ENCODE data around the gene ATXN1L. TPM values are rescaled to one million over a fixed set of nuclear protein-coding genes. Genes with fewer than 3 reads are reported as not detected.

The ATXN1L gene
- total RNA-seq, 4 donors from 2014 or later: 26.5 to 43.3 (median 37.2) TPM

DNA sequence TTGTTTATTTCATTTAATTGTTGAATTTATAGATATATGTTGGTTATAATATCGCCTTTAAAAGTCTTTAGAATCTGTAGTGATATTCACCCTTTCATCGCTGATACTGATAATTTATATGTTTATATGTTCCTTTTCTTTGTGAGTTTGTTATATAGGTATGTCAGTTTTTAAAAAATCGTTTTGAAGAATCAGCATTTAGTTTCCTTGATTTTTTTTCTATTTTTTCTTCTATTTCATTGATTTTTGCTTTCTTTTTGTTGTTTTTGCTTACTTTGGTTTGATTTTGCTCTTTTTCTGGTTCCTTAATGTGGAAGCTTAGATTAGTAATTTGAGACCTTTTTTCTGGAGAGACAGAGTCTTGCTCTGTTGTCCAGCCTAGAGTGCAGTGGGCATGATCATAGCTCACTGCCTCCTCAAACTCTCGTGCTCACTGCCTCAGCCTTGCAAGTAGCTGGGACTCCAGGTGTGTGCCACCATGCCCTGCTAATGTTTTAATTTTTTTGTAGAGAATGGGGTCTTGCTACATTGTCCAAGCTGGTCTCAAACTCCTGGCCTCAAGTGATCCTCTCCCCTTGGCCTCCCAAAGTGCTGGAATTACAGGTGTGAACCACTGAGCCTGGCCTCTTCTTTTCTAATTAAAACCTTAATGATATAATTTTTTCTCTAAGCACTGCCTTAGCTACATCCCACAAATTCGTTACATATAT is 57.0 kb downstream of the ATXN1L start:
- TF ChIP-seq, protein P1, sequence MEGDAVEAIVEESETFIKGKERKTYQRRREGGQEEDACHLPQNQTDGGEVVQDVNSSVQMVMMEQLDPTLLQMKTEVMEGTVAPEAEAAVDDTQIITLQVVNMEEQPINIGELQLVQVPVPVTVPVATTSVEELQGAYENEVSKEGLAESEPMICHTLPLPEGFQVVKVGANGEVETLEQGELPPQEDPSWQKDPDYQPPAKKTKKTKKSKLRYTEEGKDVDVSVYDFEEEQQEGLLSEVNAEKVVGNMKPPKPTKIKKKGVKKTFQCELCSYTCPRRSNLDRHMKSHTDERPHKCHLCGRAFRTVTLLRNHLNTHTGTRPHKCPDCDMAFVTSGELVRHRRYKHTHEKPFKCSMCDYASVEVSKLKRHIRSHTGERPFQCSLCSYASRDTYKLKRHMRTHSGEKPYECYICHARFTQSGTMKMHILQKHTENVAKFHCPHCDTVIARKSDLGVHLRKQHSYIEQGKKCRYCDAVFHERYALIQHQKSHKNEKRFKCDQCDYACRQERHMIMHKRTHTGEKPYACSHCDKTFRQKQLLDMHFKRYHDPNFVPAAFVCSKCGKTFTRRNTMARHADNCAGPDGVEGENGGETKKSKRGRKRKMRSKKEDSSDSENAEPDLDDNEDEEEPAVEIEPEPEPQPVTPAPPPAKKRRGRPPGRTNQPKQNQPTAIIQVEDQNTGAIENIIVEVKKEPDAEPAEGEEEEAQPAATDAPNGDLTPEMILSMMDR (IDR thresholded peaks at IDR 0.05; ENCODE audit: low read depth): no peak

DNA sequence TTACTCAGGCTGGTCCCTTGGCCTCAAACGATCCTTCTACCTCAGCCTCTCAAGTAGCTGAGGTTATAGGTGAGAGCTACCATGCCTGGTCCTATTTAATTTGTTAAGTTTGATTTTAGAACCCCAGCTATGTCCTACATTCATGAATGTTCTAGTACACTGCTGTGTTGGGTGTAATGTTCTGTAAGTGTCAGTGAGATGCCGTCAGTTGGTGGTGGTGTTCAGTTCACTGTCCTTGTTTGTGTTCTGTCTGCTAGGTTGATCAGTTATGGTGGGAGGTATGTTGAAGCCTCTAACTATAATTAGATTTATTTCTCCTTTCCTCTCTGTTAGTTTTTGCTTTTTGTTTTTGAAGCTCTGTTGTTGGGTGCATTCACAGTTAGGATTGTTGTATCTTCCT is 57.8 kb downstream of the ATXN1L start:
- TF ChIP-seq, protein P1 (IDR thresholded peaks at IDR 0.05; ENCODE audit: low read depth): no peak

DNA sequence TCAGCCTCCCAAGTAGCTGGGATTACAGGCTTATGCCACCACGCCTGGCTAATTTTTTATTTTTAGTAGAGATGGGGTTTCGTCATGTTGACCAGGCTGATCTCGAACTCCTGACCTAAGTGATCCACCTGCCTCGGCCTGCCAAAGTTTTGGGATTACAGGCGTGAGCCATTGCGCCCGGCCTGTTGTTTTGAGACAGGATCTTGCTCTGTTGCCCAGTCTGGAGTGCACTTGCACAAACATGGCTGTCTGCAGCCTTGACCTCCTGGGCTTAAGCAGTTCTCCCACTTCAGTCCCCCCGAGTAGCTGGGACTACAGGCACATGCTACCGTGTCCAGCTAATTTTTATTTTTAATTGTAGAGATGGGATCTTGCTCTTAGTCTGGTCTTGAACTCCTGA is 58.5 kb downstream of the ATXN1L start:
- TF ChIP-seq, protein P1 (IDR thresholded peaks at IDR 0.05; ENCODE audit: low read depth): no peak

Other genes with a start within 250 kb of the ATXN1L start
- gene MARVELD3, start 219.8 kb upstream of the ATXN1L start, total RNA-seq: not detected
- gene PHLPP2, start 121.3 kb upstream of the ATXN1L start, total RNA-seq: 10 to 100 TPM in 2 of 4 donors, 1 to 10 TPM in 2; 9.0 to 12.1 (median 10.4) TPM
- gene AP1G1, start 37.1 kb upstream of the ATXN1L start, total RNA-seq: 100 to 1,000 TPM in 1 of 4 donors, 10 to 100 TPM in 3; 69.0 to 114 (median 81.2) TPM
- 1 to 10 TPM; 3.4 to 6.3 (median 4.3) TPM for gene ZNF821, start 38.2 kb downstream of the ATXN1L start, total RNA-seq
- 100 to 1,000 TPM; 186 to 219 (median 195) TPM for gene IST1, start 49.6 kb downstream of the ATXN1L start, total RNA-seq
- under 1 TPM; 0.19 to 0.85 (median 0.66) TPM for gene PKD1L3, start 154.4 kb downstream of the ATXN1L start, total RNA-seq
- 10 to 100 TPM in 1 of 4 donors, 1 to 10 TPM in 3; 3.2 to 15.3 (median 4.8) TPM for gene DHODH, start 162.8 kb downstream of the ATXN1L start, total RNA-seq
- 10 to 100 TPM in 3 of 4 donors, 1 to 10 TPM in 1; 7.5 to 69.1 (median 27.2) TPM for gene HP, start 208.5 kb downstream of the ATXN1L start, total RNA-seq
- not detected for gene HPR, start 217.2 kb downstream of the ATXN1L start, total RNA-seq
- gene TXNL4B, start 247.6 kb downstream of the ATXN1L start, total RNA-seq: 10 to 100 TPM in 2 of 4 donors, 1 to 10 TPM in 2; 3.9 to 15.4 (median 9.0) TPM
- 10 to 100 TPM; 40.8 to 85.0 (median 50.0) TPM for gene DHX38, start 247.9 kb downstream of the ATXN1L start, total RNA-seq

Measured in subcutaneous adipose tissue (tissue), 4 donors.